Nucleus accumbens (tissue), 56 donors: Measurements from ENCODE around the gene PEX12.
"Not testable (repeated sequence)": the region's sequence is repeated elsewhere in the genome, so short reads cannot be mapped to it uniquely, and the experiment has no call there.

Source experiments
- DNase-seq, 56 donors: peaks; one replicate each; lab custom pipeline; 2025; lab: John Stamatoyannopoulos, UW

The PEX12 gene

DNA sequence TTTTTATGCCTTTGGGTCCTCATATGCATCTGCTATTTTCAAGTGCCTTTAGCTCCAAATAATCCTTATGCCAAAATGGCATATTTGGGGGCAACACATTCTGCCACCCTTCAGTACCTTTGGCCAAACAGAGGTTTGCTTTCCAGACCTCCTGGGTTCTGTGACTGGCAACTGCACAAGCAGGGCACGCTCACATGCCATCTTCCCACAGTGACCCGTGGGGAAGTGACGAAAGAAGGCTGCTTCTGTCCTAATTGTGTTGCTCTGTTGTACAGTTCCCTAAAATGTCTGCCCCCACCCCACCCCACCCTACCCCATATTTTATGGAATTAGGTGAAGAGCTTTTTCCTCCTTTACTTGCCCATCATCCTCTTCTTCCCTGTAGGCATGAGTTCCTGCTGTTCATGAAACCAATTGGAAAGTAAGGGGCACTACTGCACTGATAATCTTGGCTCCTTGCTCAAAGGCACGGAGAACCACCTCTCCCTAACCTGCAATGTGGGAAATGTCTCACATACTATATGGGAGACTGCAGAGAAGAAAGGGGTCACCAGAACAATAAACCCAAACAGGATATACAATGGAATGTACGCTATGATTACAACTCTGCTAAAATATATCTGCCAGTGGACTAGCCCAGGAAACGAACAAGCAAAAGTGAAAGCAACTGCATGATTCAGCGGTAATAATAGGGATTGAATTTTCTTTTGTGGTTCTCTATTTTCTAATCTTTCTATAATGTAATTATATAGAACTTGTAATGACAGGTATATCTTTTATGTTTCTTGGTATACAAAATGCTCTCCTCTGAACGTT, 37.6 kb downstream of the PEX12 start:
- DNase-seq = peak in 8 of 56 donors; percentile 0 to 23 (median 3)

DNA sequence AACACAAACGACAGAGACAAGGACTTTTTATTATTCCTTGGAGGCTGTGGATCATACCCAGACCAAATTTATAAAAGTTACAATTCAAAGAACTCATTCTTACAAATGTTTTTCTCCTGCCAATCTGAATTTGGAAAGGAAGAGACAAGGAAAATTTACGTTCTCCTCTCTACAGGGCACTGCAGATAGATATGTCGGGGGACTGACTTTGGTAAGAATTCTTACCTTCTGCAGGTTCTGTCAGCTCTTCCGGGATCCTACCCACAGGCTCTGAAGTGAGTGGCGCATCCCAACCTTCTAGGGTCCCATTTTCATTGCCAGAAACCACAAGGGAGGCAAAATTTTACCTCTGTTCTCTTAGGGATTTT, 38.7 kb downstream of the PEX12 start:
- DNase-seq = no peak

DNA sequence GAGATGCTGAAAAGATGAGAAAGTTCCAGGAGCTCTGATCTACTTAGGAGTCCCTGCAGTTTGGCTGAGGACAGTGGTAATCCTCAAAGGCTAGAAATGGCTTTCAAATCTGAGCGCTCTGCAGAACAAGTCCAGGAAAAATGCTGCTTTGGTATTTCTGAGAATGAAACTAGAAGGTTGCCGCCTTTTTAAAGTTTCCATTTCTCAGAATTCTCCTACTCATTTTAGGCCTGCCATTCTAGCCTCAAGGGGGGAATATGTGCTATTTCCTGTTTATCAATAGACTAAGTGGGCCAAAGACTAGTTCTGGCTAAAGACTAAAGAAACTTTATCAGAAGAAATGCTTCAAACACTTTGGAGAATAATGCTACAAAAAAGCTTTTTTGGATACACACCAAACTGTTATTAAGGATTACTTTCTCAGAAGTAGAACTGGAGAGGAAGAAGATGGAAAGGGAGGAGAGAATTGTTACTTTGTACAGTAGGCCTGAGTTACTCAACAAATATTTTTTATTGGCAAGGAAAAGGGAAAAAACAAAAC, 40.7 kb downstream of the PEX12 start, which contains the start of gene SLFN12L:
SLFN12L (minus strand) TSS at position 78 of the 541 bp plus-strand sequence. CDS start 15,314 bp downstream, outside the sequence.
- no peak for DNase-seq

GRCh38 chr17:35536664-35537171, 41.7 kb downstream of the PEX12 start:
- DNase-seq = no peak

DNA sequence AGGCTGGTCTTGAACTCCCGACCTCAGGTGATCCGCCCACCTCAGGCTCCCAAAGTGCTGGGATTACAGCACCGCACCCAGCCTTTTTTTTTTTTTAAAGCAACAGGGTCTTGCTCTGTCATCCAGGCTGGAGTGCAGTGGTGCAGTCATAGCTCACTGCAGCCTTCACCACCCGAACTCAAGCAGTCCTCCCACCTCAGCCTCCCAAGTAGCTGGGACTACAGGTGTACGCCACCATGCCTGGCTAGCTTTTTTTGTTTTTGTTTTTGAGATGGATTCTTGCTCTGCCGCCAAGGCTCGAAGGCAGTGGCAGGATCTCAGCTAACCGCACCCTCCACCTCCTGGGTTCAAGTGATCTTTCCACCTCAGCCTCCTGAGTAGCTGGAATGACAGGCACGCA, 43.0 kb downstream of the PEX12 start:
- DNase-seq = not testable (repeated sequence)

DNA sequence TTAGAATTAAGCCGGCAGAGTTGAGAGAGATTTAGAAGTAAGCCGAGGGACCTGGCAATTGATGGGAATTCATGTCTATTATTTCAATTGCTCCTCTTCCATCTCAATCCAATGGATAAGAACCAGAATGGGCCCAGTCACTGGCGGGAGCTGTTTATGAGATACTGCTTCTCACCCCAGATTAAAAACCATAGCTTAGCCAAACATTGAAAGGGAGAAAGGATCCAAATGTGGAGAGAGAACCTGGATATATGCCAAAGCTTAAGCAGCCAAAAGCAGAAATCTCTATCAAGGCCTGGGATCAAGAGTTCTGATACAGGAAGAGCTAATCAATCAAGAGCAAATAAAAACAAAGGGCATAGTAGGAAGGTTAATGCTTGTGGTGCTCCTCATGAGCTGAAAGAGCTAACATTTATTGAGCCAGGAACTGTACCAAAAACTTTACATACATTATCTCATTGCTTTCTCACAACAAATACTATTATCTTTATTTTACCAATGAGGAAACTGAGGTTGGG, 43.7 kb downstream of the PEX12 start:
- no peak for DNase-seq

- no peak for DNase-seq
Measured at GRCh38 chr17:35531160-35531559, 47.2 kb downstream of the PEX12 start.

DNA sequence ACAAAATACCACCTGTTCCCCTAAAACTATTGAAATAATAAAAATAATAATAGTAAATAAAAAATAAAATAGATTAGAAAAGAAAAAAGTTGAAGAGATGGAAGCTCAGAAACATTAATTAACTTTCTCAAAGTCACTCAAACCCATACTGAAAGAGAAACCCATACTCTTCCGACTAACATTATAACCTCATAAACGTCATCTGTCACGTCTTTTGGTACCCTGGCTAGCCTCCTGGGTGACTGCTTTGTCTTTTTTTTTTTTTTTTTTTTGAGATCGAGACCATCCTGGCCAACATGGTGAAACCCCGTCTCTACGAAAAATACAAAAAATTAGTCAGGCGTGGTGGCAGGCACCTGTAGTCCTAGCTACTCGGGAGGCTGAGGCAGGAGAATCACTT, 48.5 kb downstream of the PEX12 start:
- DNase-seq = no peak

DNA sequence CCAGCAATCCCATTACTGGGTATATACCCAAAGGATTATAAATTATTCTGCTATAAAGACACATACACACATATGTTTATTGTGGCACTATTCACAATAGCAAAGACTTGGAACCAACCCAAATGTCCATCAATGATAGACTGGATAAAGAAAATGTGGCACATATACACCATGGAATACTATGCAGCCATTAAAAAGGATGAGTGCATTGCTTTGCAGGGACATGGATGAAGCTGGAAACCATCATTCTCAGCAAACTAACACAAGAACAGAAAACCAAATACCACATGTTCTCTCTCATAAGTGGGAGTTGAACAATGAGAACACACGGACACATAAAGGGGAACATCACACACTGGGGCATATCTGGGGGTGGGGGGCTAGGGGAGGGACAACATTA, 49.0 kb downstream of the PEX12 start:
- not testable (repeated sequence) for DNase-seq
